UCSD-AML1 (cell line): Measurements from ENCODE around the gene PPDPF.
A peak's percentile ranks its signal among the peaks of the same experiment; 100 is the strongest.
"Not testable (repeated sequence)": the region's sequence is repeated elsewhere in the genome, so short reads cannot be mapped to it uniquely, and the experiment has no call there.

Source experiments
- DNase-seq: peaks from one replicate; lab custom pipeline; 2025; ENCODE audit not compliant: unreplicated experiment; lab: John Stamatoyannopoulos, UW

PPDPF gene

GRCh38 chr20:63547725-63548480 lies 27.3 kb downstream of the PPDPF start, which contains the start of gene SRMS:
Gene SRMS, minus strand, starts transcription at chr20:63547749. Its CDS starts 286 bp downstream, at chr20:63547463.
- no peak for DNase-seq

- no peak for DNase-seq
These were observed 28.0 kb downstream of the PPDPF start for GRCh38 chr20:63548542-63548941.

DNA sequence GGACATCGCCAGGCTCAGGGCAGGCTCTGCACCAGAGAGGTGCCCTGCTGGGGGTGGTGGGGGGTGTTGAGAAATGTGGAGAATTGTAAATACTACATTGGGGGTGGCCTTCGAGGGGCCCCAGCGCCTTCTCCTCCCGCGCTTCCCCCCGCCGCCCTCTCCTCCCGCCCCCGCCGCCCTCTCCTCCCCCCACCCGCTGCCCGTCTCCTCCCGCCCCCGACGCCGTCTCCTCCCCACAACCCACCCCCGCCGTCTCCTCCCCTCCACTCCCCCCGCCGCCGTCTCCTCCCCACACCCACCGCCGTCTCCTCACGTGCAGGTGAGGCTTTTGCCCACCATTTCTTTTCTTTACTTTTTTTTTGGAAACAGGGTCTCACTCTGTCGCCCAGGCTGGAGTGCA lies 28.5 kb downstream of the PPDPF start:
- no peak for DNase-seq

DNA sequence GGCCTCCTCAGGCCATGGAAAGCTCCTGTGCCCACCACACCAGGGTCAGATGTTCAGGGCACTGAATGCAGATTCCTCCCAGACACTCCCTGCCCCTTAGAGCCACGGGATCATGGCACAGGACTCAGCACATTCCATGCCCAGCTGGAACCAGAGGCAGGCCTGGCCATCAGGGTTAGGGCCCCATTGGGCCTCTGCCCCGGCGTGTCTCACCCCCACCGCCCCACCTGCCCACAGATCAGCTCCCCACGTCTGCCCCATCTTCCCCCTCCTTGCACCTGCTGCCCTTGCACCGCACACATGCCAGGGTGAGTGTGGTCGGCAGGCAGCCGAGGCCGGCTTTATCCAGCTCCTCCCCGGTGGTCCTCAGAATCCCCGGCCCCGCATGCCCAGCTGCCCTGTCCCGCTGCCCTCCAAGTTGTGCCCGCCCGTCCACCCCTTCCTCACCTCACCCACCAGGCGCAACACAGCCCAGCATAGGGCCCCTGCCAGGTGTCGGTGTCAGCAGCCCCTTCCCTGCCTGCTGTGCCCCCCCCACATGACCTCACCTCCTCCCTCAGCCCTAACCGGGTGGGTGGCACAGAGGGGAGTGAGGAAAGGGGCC lies 29.2 kb downstream of the PPDPF start:
- DNase-seq: no peak

GRCh38 chr20:63551068-63551467 lies 30.5 kb downstream of the PPDPF start:
- DNase-seq: no peak

- DNase-seq: peak; percentile 69
These were observed 32.1 kb downstream of the PPDPF start for GRCh38 chr20:63552481-63553249.

- peak; percentile 88 for DNase-seq
These were observed 32.8 kb downstream of the PPDPF start for GRCh38 chr20:63553251-63553932.

- DNase-seq: peak; percentile 52
These were observed 33.3 kb downstream of the PPDPF start, which contains the start of gene FNDC11 for GRCh38 chr20:63553933-63554290. Gene FNDC11, plus strand, starts transcription at chr20:63554159. Its CDS starts 1,505 bp downstream, at chr20:63555664.

GRCh38 chr20:63554361-63555278 lies 34.1 kb downstream of the PPDPF start:
- no peak for DNase-seq

GRCh38 chr20:63555661-63556381 lies 35.3 kb downstream of the PPDPF start:
- no peak for DNase-seq

DNA sequence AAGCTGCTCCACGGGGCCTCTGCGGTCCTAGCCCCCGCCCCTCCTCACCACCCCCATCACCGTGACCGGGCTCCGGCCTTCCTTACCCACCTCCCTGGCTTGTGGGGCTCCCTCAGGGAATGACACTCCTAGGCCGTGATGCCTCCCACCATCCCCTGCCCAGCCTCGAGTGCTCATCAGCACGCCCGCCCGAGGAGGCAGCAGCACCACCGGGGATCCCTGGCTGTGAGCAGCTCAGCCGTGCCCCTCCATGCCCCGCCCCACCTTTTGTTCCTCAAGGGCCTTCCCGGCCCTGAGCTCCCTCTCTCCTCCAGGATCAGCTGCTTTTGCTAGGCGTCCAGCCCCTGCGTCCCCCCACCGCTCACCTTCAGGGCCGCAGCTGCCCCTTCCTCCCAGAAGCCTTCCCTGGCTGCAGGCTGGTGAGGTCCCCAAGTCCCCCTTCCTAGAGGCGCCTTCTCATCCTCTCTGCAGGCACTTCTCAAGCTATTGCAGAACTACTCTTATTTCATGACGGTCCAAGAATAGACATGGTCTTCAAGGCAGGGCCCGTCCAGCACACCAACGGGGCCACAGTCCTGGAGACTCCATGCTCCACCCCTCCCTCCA lies 36.4 kb downstream of the PPDPF start:
- DNase-seq: no peak

DNA sequence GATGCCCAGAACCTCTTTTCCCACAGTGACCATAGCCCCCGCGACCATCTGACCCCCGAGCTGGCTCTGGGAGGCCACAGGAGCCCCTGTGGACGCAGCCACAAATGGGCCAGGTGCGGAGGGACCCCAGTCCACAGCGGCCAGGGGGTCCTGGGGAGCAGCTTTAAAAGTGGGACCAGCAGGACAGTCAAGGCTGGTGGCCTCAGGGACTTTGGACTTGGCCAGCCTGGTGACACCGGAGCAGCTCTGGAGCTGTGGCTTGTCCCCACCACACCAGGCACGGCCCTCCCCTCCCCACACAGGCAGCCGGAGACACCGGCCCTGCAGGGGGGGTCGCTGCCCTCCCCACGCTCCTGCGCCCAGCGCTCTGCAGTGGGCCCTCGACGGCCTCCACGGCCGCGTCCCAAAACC lies 36.9 kb downstream of the PPDPF start:
- no peak for DNase-seq

GRCh38 chr20:63558804-63559484 lies 38.4 kb downstream of the PPDPF start:
- DNase-seq: no peak

DNA sequence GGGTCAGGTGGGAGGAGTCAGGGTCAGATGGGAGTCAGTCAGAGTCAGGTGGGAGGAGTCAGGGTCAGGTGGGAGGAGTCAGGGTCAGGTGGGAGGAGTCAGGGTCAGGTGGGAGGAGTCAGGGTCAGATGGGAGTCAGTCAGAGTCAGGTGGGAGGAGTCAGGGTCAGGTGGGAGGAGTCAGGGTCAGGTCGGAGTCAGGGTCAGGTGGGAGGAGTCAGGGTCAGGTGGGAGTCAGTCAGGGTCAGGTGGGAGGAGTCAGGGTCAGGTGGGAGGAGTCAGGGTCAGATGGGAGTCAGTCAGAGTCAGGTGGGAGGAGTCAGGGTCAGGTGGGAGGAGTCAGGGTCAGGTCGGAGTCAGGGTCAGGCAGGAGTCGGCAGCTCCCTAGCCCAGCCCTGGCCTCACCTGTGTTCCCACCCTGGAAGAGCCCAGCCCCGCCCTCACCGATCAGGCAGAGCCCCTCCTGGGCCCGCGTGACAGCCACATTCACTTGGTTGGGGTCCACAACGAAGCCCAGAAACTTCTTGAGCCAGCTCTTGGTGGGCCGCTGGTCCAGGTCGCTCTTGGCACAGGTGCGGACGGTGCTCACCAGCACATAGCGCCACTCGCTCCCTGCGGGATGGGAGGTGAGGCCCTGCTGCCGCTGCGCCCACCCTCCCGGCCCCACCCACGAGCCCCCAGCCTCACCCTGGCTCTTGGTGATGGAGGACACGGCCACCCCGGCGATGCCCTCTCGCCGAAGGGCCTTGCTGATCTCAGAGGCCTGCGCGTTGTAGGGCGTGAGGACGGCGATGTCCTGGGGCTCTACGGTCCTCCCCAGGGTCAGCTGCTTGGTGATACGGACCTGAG lies 39.1 kb downstream of the PPDPF start:
- DNase-seq: not testable (repeated sequence)

DNA sequence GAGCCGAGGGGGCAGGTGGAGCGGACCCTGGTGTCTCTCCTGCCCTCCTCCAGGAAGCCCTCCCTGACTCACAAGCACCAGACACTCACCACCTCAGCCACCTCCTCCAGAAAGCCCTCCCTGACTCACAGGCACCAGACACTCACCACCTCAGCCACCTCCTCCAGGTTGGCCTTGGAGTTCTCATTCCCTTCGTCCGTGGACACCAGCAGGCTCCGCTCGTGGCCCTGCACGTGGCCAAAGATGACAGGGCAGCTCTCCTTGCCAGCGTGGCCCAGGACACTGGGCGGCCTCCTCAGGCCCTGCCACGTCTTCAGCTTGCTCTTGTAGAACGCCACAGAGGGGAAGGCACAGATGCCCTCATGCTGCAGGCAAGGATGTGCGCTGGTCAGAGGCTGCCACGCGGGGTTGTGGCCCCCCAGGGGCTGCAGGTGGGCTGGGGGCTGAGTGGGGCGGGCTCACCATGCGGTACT lies 39.8 kb downstream of the PPDPF start:
- DNase-seq: no peak

DNA sequence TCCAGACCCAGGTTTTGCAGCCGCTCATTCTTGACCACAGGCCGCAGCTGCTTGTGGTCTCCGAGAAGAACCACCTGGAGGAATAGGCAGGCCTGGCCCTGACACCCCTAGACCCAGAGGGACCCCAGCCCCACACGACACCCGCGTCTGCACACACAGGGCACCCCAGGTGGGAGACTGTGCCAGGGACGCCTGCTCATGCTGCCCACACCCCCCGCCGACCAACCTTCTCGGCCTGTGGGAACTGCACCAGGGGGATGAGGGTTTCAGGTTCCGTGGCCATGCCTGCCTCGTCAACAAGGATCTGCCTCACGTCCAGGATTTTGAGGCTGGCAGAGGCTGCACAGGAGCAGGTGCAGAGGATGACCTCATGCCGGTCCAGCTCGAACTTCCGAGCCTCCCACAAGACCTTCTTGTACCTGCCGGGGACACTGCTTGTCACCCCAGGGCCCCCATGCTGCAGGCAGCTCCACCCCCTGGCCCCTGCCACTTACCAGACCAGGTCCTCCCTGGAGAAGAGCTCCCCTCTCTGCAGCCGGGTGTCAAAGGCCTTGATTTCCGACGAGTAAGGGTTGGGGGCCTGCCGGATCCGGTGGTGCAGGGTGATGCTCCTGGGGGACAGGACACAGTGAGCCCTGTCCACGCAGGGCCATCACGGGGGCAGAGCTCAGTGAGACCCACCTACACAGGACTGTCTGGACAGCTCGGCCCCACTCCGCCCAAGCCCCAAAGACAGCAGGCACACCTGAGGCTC lies 40.5 kb downstream of the PPDPF start:
- no peak for DNase-seq
